ENCODE results near the gene TNFRSF11A.

DNA sequence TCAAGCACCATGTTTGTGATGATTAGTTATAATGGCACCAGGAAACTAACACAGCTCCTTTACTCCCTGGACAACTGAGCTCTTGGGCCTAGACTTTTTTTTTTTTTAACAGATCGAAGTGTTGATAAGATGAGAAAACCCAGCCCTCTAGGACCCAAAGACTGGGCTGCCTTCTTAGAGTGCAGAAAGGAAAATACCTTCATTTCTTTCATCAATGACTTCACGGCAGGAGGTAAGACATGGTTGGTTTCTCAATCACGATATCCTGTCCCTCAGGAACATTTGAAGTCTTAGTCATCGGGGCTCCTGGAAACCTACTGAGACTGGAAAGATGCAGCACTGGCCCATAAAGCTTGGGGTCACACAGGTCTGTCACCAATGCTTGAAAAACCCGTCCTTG lies 84.7 kb downstream of the TNFRSF11A start:
- TF ChIP-seq, protein P1, sequence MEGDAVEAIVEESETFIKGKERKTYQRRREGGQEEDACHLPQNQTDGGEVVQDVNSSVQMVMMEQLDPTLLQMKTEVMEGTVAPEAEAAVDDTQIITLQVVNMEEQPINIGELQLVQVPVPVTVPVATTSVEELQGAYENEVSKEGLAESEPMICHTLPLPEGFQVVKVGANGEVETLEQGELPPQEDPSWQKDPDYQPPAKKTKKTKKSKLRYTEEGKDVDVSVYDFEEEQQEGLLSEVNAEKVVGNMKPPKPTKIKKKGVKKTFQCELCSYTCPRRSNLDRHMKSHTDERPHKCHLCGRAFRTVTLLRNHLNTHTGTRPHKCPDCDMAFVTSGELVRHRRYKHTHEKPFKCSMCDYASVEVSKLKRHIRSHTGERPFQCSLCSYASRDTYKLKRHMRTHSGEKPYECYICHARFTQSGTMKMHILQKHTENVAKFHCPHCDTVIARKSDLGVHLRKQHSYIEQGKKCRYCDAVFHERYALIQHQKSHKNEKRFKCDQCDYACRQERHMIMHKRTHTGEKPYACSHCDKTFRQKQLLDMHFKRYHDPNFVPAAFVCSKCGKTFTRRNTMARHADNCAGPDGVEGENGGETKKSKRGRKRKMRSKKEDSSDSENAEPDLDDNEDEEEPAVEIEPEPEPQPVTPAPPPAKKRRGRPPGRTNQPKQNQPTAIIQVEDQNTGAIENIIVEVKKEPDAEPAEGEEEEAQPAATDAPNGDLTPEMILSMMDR (IDR thresholded peaks at IDR 0.05 in 2 of 3, conservative IDR thresholded peaks at IDR 0.05 in 1 of 3; ENCODE audit: borderline replicate concordance in 1 of 3, insufficient read depth in 1 of 3, low read depth in 2 of 3, low read length in 2 of 3) = no peak
- no peak for TF ChIP-seq CEBPB (IDR thresholded peaks at IDR 0.05; ENCODE audit: low read depth)
- TF ChIP-seq EGR1 (IDR thresholded peaks at IDR 0.05; ENCODE audit: low read depth) = no peak
- TF ChIP-seq SRF (IDR thresholded peaks at IDR 0.05; ENCODE audit: low read depth) = no peak
- no peak for TF ChIP-seq YY1 (IDR thresholded peaks at IDR 0.05; ENCODE audit: extremely low read depth, insufficient replicate concordance, low read depth, low read length)
- no peak for TF ChIP-seq EZH2 (IDR thresholded peaks at IDR 0.05)

All from HCT116 (cell line).